Activated T-cell treated with anti-CD3 and anti-CD28 coated beads, Interleukin-2, amount 50 U/mL, for 4 hours (primary cell): ENCODE measurements around the gene SAXO2. TPM values are rescaled to one million over a fixed set of nuclear protein-coding genes. Genes with fewer than 3 reads are reported as not detected.
A peak's percentile ranks its signal among the peaks of the same experiment; 100 is the strongest.
"Not testable (repeated sequence)": the region's sequence is repeated elsewhere in the genome, so short reads cannot be mapped to it uniquely, and the experiment has no call there.

Experiments used
- ATAC-seq, 2 donors: fragments of 200-7000 bp; cut with Tn5 transposase; one replicate each; pipeline ENCODE4 v1.10.0; 2021
- DNase-seq: peaks from one replicate; pipeline ENCODE4 v3.0.0-alpha.2; 2020
- H3K27me3 Mint-ChIP-seq: one replicate; pipeline ENCODE4 v1.8.0; 2021; ENCODE audit warnings: low read depth, mixed read lengths
- H3K36me3 Mint-ChIP-seq: one replicate; pipeline ENCODE4 v1.8.0; 2022; ENCODE audit warnings: mixed read lengths; ENCODE audit not compliant: insufficient read depth
- H3K4me1 Mint-ChIP-seq: one replicate; pipeline ENCODE4 v1.8.0; 2021; ENCODE audit warnings: low read depth, mixed read lengths
- H3K4me3 Mint-ChIP-seq: one replicate; pipeline ENCODE4 v1.8.0; 2021; ENCODE audit warnings: mild to moderate bottlenecking, moderate library complexity, mixed read lengths
- H3K9me3 Mint-ChIP-seq: one replicate; pipeline ENCODE4 v1.8.0; 2021; ENCODE audit warnings: mixed read lengths
- total RNA-seq, 3 donors: library from RNA; stranded (reverse); gene quantifications; one replicate each; pipeline ENCODE4 v1.2.1, GENCODE V29; 2021

Gene SAXO2
- total RNA-seq, 3 donors from 2014 or later = 0.41 to 3.4 (median 0.91) TPM

GRCh38 chr15:82327372-82327771 is 64.8 kb downstream of the SAXO2 start:
- DNase-seq = not testable (repeated sequence)

GRCh38 chr15:82329039-82329438 is 66.4 kb downstream of the SAXO2 start:
- H3K4me1 Mint-ChIP-seq, H3K9me3 Mint-ChIP-seq, ATAC-seq, DNase-seq, H3K36me3 Mint-ChIP-seq, H3K4me3 Mint-ChIP-seq, H3K27me3 Mint-ChIP-seq: not testable (repeated sequence)

More at GRCh38 chr15:82327372-82327771, 64.8 kb downstream of the SAXO2 start:
- H3K4me1 Mint-ChIP-seq, H3K27me3 Mint-ChIP-seq, H3K4me3 Mint-ChIP-seq, H3K9me3 Mint-ChIP-seq, H3K36me3 Mint-ChIP-seq, ATAC-seq: not testable (repeated sequence)

GRCh38 chr15:82330921-82331320 is 68.3 kb downstream of the SAXO2 start:
- not testable (repeated sequence) for ATAC-seq, H3K27me3 Mint-ChIP-seq

GRCh38 chr15:82331576-82332304 is 69.1 kb downstream of the SAXO2 start:
- H3K9me3 Mint-ChIP-seq, H3K27me3 Mint-ChIP-seq, H3K4me1 Mint-ChIP-seq, H3K4me3 Mint-ChIP-seq, DNase-seq, H3K36me3 Mint-ChIP-seq: not testable (repeated sequence)
- ATAC-seq = peak; percentile 56 to 60

More at GRCh38 chr15:82330921-82331320, 68.3 kb downstream of the SAXO2 start:
- H3K36me3 Mint-ChIP-seq, DNase-seq, H3K9me3 Mint-ChIP-seq, H3K4me1 Mint-ChIP-seq, H3K4me3 Mint-ChIP-seq: not testable (repeated sequence)

GRCh38 chr15:82332711-82333602 is 70.3 kb downstream of the SAXO2 start:
- H3K4me3 Mint-ChIP-seq, DNase-seq, ATAC-seq: not testable (repeated sequence)

GRCh38 chr15:82333603-82334553 is 71.3 kb downstream of the SAXO2 start:
- H3K27me3 Mint-ChIP-seq, DNase-seq, H3K4me1 Mint-ChIP-seq, H3K9me3 Mint-ChIP-seq, H3K4me3 Mint-ChIP-seq, H3K36me3 Mint-ChIP-seq, ATAC-seq: not testable (repeated sequence)

More at GRCh38 chr15:82332711-82333602, 70.3 kb downstream of the SAXO2 start:
- not testable (repeated sequence) for H3K27me3 Mint-ChIP-seq, H3K36me3 Mint-ChIP-seq, H3K9me3 Mint-ChIP-seq, H3K4me1 Mint-ChIP-seq

Other genes with a start within 250 kb of the SAXO2 start
- under 1 TPM; 0.46 to 0.71 (median 0.55) TPM for gene MEX3B, start 216.8 kb upstream of the SAXO2 start, total RNA-seq
- gene EFL1, start 84 bp upstream of the SAXO2 start, total RNA-seq = 10 to 100 TPM; 16.5 to 18.6 (median 16.8) TPM
- 1 to 10 TPM in 1 of 3 donors, under 1 TPM in 1, not detected in 1; 0.42 to 1.1 TPM for gene GOLGA6L10, start 86.7 kb downstream of the SAXO2 start, total RNA-seq
- gene GOLGA6L9, start 167.0 kb downstream of the SAXO2 start, total RNA-seq = 1 to 10 TPM; 1.0 to 1.6 (median 1.1) TPM